ENCODE results near the gene NR6A1. TPM values are rescaled to one million over a fixed set of nuclear protein-coding genes. Genes with fewer than 3 reads are reported as not detected.
"Not testable (repeated sequence)": the region's sequence is repeated elsewhere in the genome, so short reads cannot be mapped to it uniquely, and the experiment has no call there.

The NR6A1 gene
- total RNA-seq, 1 donor from 2014 or later = 302 TPM

GRCh38 chr9:124776618-124776953, 5.5 kb upstream of the NR6A1 start:
- peak overlapping the region; percentile 90 for H2AFZ ChIP-seq (replicated peaks)
- peaks cover 31% of the 10 kb centered on the region for H3F3A ChIP-seq (ENCODE audit: low read depth)
- peak overlapping the region; percentile 91 for H3K4me2 ChIP-seq
- no peaks in the 10 kb centered on the region for H3K79me2 ChIP-seq (ENCODE audit: low read depth)
- no peak overlapping the region for H3K27ac ChIP-seq
- peak overlapping the region; percentile 88 for H3K4me3 Mint-ChIP-seq
- peaks cover 29% of the 10 kb centered on the region for H3K27me3 ChIP-seq
- H3K27me3 Mint-ChIP-seq (ENCODE audit: insufficient read depth, low read depth) = peaks cover 31% of the 10 kb centered on the region
- H3K9me3 Mint-ChIP-seq = no peaks in the 10 kb centered on the region
- peaks cover 42% of the 10 kb centered on the region for H3K4me1 Mint-ChIP-seq
- H3K36me3 Mint-ChIP-seq = no peaks in the 10 kb centered on the region
- peak overlapping the region; percentile 63 for H3K4me3 ChIP-seq
- no peak for DNase-seq (ENCODE audit: low spot score)
- peaks cover 17% of the 10 kb centered on the region for H3K4me1 ChIP-seq
- H3K27ac Mint-ChIP-seq = peak overlapping the region; percentile 91
- no peaks in the 10 kb centered on the region for H3K9me3 ChIP-seq (ENCODE audit: low read depth)
- no peaks in the 10 kb centered on the region for H4K20me1 ChIP-seq (ENCODE audit: low read depth)
- no peaks in the 10 kb centered on the region for H3K36me3 ChIP-seq
- H3K9ac ChIP-seq = no peak overlapping the region
- TF ChIP-seq EZH2 (IDR thresholded peaks at IDR 0.05) = no peak
- TF ChIP-seq EZH2phosphoT487 (IDR thresholded peaks at IDR 0.05) = no peak
- TF ChIP-seq, protein P1, sequence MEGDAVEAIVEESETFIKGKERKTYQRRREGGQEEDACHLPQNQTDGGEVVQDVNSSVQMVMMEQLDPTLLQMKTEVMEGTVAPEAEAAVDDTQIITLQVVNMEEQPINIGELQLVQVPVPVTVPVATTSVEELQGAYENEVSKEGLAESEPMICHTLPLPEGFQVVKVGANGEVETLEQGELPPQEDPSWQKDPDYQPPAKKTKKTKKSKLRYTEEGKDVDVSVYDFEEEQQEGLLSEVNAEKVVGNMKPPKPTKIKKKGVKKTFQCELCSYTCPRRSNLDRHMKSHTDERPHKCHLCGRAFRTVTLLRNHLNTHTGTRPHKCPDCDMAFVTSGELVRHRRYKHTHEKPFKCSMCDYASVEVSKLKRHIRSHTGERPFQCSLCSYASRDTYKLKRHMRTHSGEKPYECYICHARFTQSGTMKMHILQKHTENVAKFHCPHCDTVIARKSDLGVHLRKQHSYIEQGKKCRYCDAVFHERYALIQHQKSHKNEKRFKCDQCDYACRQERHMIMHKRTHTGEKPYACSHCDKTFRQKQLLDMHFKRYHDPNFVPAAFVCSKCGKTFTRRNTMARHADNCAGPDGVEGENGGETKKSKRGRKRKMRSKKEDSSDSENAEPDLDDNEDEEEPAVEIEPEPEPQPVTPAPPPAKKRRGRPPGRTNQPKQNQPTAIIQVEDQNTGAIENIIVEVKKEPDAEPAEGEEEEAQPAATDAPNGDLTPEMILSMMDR (IDR thresholded peaks at IDR 0.05) = no peak

DNA sequence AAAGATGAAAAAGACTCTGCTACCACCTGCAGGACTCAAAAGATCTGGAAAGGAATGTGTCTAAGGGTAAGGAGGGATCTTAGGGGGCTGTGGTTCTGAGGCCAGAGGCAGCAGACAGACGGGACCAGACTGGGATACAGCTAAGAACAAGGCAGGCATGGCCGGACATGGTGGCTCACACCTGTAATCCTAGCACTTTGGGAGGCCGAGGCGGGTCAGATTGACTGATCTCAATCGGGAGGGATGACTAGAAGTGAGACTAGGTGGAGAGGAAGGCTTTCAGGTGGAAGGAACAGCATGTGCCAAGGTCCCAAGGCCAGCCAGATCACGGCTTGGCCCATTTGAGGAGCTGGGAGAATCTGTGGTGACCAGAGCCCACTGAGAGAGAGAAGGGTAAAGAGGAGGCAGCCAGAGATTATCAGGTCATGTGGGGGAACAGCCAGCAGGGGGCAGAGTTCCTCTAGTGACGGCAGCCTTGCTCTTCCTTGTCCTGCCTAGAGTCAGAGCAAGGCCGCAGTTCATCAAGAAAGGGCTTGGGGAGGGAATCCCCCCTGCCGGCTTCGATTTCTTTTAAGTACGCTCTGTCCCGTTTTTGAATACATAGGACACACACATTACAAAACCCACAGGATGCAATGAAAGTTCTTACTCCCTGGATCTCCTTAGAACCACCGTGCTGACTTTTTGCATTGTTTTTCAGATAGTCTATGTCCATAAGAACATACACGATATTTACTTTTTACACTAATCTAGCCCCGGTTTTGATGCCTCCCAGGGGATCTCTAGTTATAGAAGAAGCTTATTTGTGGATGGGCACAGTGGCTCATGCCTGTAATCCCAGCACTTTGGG, 3.2 kb upstream of the NR6A1 start:
- no peaks in the 10 kb centered on the region for H3K9me3 ChIP-seq (ENCODE audit: low read depth)
- H3K9ac ChIP-seq = no peak overlapping the region
- Mint-ChIP-seq H3K27ac (peak overlapping the region; percentile 43), H3K4me1 (peaks cover 36% of the 10 kb centered on the region), H3K27me3 (ENCODE audit: insufficient read depth, low read depth) (peaks cover 30% of the 10 kb centered on the region), H3K36me3 (no peaks in the 10 kb centered on the region), H3K9me3 (no peaks in the 10 kb centered on the region), H3K4me3 (peak overlapping the region; percentile 57)
- peaks cover 17% of the 10 kb centered on the region for H3K79me2 ChIP-seq (ENCODE audit: low read depth)
- H3K27me3 ChIP-seq = peaks cover 29% of the 10 kb centered on the region
- H3K4me2 ChIP-seq = no peak overlapping the region
- H3K4me3 ChIP-seq = no peak overlapping the region
- DNase-seq (ENCODE audit: low spot score) = peak; percentile 88
- no peak overlapping the region for H2AFZ ChIP-seq (replicated peaks)
- H3K27ac ChIP-seq = no peak overlapping the region
- H3K4me1 ChIP-seq = peaks cover 7% of the 10 kb centered on the region
- H3K36me3 ChIP-seq = no peaks in the 10 kb centered on the region
- peaks cover 10% of the 10 kb centered on the region for H4K20me1 ChIP-seq (ENCODE audit: low read depth)
- H3F3A ChIP-seq (ENCODE audit: low read depth) = peaks cover 44% of the 10 kb centered on the region
- peak; percentile 13 for TF ChIP-seq EZH2 (IDR thresholded peaks at IDR 0.05)
- TF ChIP-seq, protein P1 (IDR thresholded peaks at IDR 0.05) = peak; percentile 80
- no peak for TF ChIP-seq EZH2phosphoT487 (IDR thresholded peaks at IDR 0.05)

GRCh38 chr9:124773473-124774128, 2.5 kb upstream of the NR6A1 start:
- Histone ChIP-seq H3K9me3 (ENCODE audit: low read depth) (no peaks in the 10 kb centered on the region), H3K79me2 (ENCODE audit: low read depth) (peaks cover 25% of the 10 kb centered on the region), H3K9ac (no peak overlapping the region), H2AFZ (replicated peaks) (no peak overlapping the region), H3K4me3 (no peak overlapping the region), H3K27me3 (peaks cover 29% of the 10 kb centered on the region), H3K4me2 (no peak overlapping the region), H3K36me3 (no peaks in the 10 kb centered on the region), H4K20me1 (ENCODE audit: low read depth) (peaks cover 18% of the 10 kb centered on the region), H3K27ac (no peak overlapping the region), H3K4me1 (peaks cover 2% of the 10 kb centered on the region), H3F3A (ENCODE audit: low read depth) (peaks cover 43% of the 10 kb centered on the region)
- Mint-ChIP-seq H3K27ac (no peak overlapping the region), H3K36me3 (no peaks in the 10 kb centered on the region), H3K4me1 (peaks cover 36% of the 10 kb centered on the region), H3K9me3 (no peaks in the 10 kb centered on the region), H3K4me3 (peak overlapping the region; percentile 57), H3K27me3 (ENCODE audit: insufficient read depth, low read depth) (peaks cover 27% of the 10 kb centered on the region)
- TF ChIP-seq, protein P1 (IDR thresholded peaks at IDR 0.05) = no peak
- TF ChIP-seq EZH2phosphoT487 (IDR thresholded peaks at IDR 0.05) (no peak), EZH2 (IDR thresholded peaks at IDR 0.05) (no peak)
- DNase-seq (ENCODE audit: low spot score) = no peak

DNA sequence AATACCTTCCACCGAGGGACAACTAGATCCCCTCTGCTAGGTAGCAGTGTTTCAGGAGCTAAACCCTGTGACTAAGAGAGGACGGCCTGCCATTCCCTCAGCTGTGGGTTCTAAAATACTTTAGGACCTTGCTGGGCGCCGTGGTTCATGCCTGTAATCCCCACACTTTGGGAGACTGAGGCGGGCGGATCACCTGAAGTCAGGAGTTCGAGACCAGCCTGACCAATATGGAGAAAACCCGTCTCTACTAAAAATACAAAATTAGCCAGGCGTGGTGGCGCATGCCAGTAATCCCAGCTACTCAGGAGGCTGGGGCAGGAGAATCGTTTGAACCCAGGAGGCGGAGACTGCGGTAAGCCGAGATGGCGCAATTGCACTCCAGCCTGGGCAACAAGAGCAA, 1.8 kb upstream of the NR6A1 start:
- H2AFZ ChIP-seq (replicated peaks); H3K9me3 Mint-ChIP-seq; H3K9ac ChIP-seq; H3K27ac ChIP-seq; H3K4me1 ChIP-seq; DNase-seq (ENCODE audit: low spot score); H3K4me2 ChIP-seq; H3K4me3 ChIP-seq; H3K36me3 Mint-ChIP-seq; H3K9me3 ChIP-seq (ENCODE audit: low read depth); H3K36me3 ChIP-seq: not testable (repeated sequence)
- Histone ChIP-seq H3K79me2 (ENCODE audit: low read depth) (peaks cover 32% of the 10 kb centered on the region), H3F3A (ENCODE audit: low read depth) (peaks cover 47% of the 10 kb centered on the region), H3K27me3 (peaks cover 24% of the 10 kb centered on the region), H4K20me1 (ENCODE audit: low read depth) (peaks cover 24% of the 10 kb centered on the region)
- Mint-ChIP-seq H3K27me3 (ENCODE audit: insufficient read depth, low read depth) (peaks cover 25% of the 10 kb centered on the region), H3K4me1 (peaks cover 42% of the 10 kb centered on the region), H3K27ac (peak overlapping the region; percentile 48), H3K4me3 (peak overlapping the region; percentile 90)

Measured in neural progenitor cell (in vitro differentiated cells).